Loucy (cell line): Measurements from ENCODE around the gene CNTFR.

ENCODE experiments used
- H2AFZ ChIP-seq: fragments of 200-600 bp; sonication (generic); 2 replicates; pipeline ENCODE4 v1.6.0; 2016; ENCODE audit warnings: antibody characterized with exemption, mild to moderate bottlenecking, low read length, moderate library complexity
- H3F3A ChIP-seq: fragments of 200-600 bp; 2 replicates; pipeline ENCODE4 v1.6.0; 2016; ENCODE audit warnings: antibody characterized with exemption, low read depth, mild to moderate bottlenecking
- H3K27me3 ChIP-seq: fragments of 200-600 bp; sonication (generic); 2 replicates; pipeline ENCODE4 v1.6.1; 2014; ENCODE audit warnings: low read length, mild to moderate bottlenecking; ENCODE audit not compliant: insufficient read depth, poor library complexity, severe bottlenecking
- H3K36me3 ChIP-seq: fragments of 200-600 bp; sonication (generic); 2 replicates; pipeline ENCODE4 v1.6.1; 2016; ENCODE audit warnings: low read length; ENCODE audit not compliant: insufficient read depth
- H3K4me1 ChIP-seq: fragments of 200-600 bp; sonication (generic); 2 replicates; pipeline ENCODE4 v1.5.1; 2014; ENCODE audit warnings: low read length, mild to moderate bottlenecking; ENCODE audit not compliant: insufficient read depth, poor library complexity, severe bottlenecking
- H3K4me2 ChIP-seq: fragments of 200-600 bp; sonication (generic); 2 replicates; pipeline ENCODE4 v1.6.0; 2014; ENCODE audit warnings: antibody characterized with exemption, low read length, low read depth, mild to moderate bottlenecking; ENCODE audit not compliant: poor library complexity, severe bottlenecking
- H3K4me3 ChIP-seq: fragments of 200-600 bp; sonication (generic); 2 replicates; pipeline ENCODE4 v1.5.1; 2014; ENCODE audit warnings: low read length, mild to moderate bottlenecking, mixed read lengths; ENCODE audit not compliant: poor library complexity, severe bottlenecking
- H3K79me2 ChIP-seq: fragments of 200-600 bp; sonication (generic); 2 replicates; pipeline ENCODE4 v1.6.1; 2014; ENCODE audit warnings: low read length; ENCODE audit not compliant: insufficient read depth
- H3K9ac ChIP-seq: fragments of 200-600 bp; sonication (generic); 2 replicates; pipeline ENCODE4 v1.6.0; 2014; ENCODE audit warnings: mild to moderate bottlenecking, low read depth, low read length, moderate library complexity; ENCODE audit not compliant: poor library complexity, severe bottlenecking
- H3K9me2 ChIP-seq: fragments of 200-600 bp; sonication (generic); replicated peaks from 2 replicates; pipeline ENCODE4 v1.6.1; 2016; ENCODE audit warnings: low read depth, low read length, mixed read lengths
- H3K9me3 ChIP-seq: fragments of 200-600 bp; sonication (generic); 2 replicates; pipeline ENCODE4 v1.6.1; 2014; ENCODE audit warnings: mild to moderate bottlenecking, antibody characterized with exemption, low read length, low read depth; ENCODE audit not compliant: insufficient read depth
- H4K20me1 ChIP-seq: fragments of 200-600 bp; sonication (generic); 2 replicates; pipeline ENCODE4 v1.6.0; 2014; ENCODE audit warnings: antibody characterized with exemption, low read length, mild to moderate bottlenecking; ENCODE audit not compliant: insufficient read depth, poor library complexity, severe bottlenecking
- EZH2phosphoT487 ChIP-seq: fragments of 200-600 bp; IDR thresholded peaks from 2 replicates; pipeline ENCODE4 v1.6.1; 2018; ENCODE audit warnings: antibody characterized with exemption, mild to moderate bottlenecking, moderate library complexity, borderline replicate concordance
- TF ChIP-seq, protein P1 (sequence below): fragments of 200-600 bp; sonication (generic); conservative IDR thresholded peaks from 2 replicates; pipeline ENCODE4 v1.5.1; 2014; ENCODE audit warnings: mild to moderate bottlenecking, antibody characterized with exemption, low read length

The CNTFR gene

DNA sequence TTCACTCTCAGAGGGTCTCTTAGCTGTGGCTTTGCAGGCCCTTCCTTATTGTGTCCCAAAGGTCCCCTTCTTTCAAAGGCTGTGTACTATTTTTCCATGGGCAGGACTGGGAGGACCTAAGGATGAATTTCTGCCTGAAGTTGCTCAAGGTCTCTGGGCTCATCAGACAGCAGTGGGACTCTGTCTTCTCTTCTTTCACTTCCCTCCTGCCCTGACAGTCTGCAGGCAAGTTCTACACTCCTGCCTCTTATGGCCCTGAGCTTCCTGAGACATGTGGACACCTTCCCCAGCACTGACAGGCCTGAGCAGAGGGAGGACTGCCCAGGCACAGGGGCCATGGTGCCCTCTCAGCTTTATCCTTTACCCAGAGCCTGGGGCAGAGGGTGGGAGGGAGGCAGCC lies 81.6 kb downstream of the CNTFR start:
- no peak overlapping the region for H2AFZ ChIP-seq
- TF ChIP-seq EZH2phosphoT487, result no peak
- TF ChIP-seq, protein P1, sequence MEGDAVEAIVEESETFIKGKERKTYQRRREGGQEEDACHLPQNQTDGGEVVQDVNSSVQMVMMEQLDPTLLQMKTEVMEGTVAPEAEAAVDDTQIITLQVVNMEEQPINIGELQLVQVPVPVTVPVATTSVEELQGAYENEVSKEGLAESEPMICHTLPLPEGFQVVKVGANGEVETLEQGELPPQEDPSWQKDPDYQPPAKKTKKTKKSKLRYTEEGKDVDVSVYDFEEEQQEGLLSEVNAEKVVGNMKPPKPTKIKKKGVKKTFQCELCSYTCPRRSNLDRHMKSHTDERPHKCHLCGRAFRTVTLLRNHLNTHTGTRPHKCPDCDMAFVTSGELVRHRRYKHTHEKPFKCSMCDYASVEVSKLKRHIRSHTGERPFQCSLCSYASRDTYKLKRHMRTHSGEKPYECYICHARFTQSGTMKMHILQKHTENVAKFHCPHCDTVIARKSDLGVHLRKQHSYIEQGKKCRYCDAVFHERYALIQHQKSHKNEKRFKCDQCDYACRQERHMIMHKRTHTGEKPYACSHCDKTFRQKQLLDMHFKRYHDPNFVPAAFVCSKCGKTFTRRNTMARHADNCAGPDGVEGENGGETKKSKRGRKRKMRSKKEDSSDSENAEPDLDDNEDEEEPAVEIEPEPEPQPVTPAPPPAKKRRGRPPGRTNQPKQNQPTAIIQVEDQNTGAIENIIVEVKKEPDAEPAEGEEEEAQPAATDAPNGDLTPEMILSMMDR, result no peak
- no peaks in the 10 kb centered on the region for H3K79me2 ChIP-seq
- H3K9ac ChIP-seq, result no peak overlapping the region
- H3K27me3 ChIP-seq, result no peaks in the 10 kb centered on the region
- no peaks in the 10 kb centered on the region for H3K9me3 ChIP-seq
- H3K9me2 ChIP-seq, result no peaks in the 10 kb centered on the region
- H3F3A ChIP-seq, result no peaks in the 10 kb centered on the region
- no peaks in the 10 kb centered on the region for H3K36me3 ChIP-seq
- H3K4me3 ChIP-seq, result no peak overlapping the region
- H3K4me1 ChIP-seq, result no peaks in the 10 kb centered on the region
- H3K4me2 ChIP-seq, result no peak overlapping the region
- H4K20me1 ChIP-seq, result no peaks in the 10 kb centered on the region

DNA sequence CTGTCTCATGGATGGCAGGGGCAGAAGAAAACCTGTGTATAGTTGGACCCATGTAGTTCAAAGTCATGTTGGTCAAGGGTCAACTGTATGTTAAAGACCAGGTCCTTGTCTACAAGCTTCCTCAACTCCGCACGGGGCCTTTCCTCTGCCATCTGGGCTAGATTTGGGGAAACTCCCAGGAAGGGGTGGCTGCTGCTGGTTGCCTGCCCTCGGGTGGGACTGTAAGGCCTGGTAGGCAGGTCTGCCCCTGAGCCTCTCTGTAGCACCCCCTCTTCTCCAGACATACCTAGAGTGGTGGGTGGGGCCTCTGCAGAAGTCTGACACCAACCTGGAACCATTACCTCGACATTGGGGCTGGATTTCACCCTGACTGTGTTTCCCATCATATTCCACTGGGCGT lies 82.0 kb downstream of the CNTFR start:
- Histone ChIP-seq H3K9ac (no peak overlapping the region), H3K4me1 (no peaks in the 10 kb centered on the region), H3K4me3 (no peak overlapping the region), H3K27me3 (no peaks in the 10 kb centered on the region), H3K4me2 (no peak overlapping the region), H3K9me3 (no peaks in the 10 kb centered on the region), H2AFZ (no peak overlapping the region), H3K36me3 (no peaks in the 10 kb centered on the region), H4K20me1 (no peaks in the 10 kb centered on the region), H3K79me2 (no peaks in the 10 kb centered on the region), H3F3A (no peaks in the 10 kb centered on the region), H3K9me2 (no peaks in the 10 kb centered on the region)
- TF ChIP-seq EZH2phosphoT487, result no peak
- TF ChIP-seq, protein P1, result no peak

DNA sequence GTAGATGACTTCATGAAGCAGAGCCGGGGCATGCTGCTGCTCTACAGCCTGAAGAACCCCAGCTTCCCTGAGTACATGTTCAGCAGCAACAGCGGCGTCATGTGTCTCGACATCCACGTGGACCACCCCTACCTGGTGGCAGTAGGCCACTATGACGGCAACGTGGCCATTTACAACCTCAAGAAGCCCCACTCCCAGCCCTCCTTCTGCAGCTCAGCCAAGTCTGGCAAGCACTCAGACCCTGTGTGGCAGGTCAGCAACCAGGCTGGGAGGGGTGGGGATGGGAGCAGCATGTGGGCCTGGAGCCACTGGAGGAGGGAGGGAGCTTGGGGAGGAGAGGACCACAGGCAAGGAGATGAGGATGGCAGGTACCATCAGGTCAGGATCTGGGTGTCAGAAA lies 82.9 kb downstream of the CNTFR start:
- H2AFZ ChIP-seq, result no peak overlapping the region
- H3F3A ChIP-seq, result no peaks in the 10 kb centered on the region
- H3K79me2 ChIP-seq, result no peaks in the 10 kb centered on the region
- no peak overlapping the region for H3K9ac ChIP-seq
- no peaks in the 10 kb centered on the region for H3K36me3 ChIP-seq
- H3K4me3 ChIP-seq, result no peak overlapping the region
- no peaks in the 10 kb centered on the region for H4K20me1 ChIP-seq
- no peaks in the 10 kb centered on the region for H3K9me3 ChIP-seq
- no peaks in the 10 kb centered on the region for H3K4me1 ChIP-seq
- TF ChIP-seq EZH2phosphoT487, result no peak
- TF ChIP-seq, protein P1, result no peak
- no peak overlapping the region for H3K4me2 ChIP-seq
- no peaks in the 10 kb centered on the region for H3K9me2 ChIP-seq
- H3K27me3 ChIP-seq, result no peaks in the 10 kb centered on the region
